ENCODE data around the gene GPR158. TPM values are rescaled to one million over a fixed set of nuclear protein-coding genes. Genes with fewer than 3 reads are reported as not detected.

GPR158 gene
- total and polyA plus RNA-seq, 9 of the 15 experiments (the other 6 are each of a cell fraction or from before 2014, with no cell fraction given), result 4.0 to 7.6 (median 5.0) TPM

DNA sequence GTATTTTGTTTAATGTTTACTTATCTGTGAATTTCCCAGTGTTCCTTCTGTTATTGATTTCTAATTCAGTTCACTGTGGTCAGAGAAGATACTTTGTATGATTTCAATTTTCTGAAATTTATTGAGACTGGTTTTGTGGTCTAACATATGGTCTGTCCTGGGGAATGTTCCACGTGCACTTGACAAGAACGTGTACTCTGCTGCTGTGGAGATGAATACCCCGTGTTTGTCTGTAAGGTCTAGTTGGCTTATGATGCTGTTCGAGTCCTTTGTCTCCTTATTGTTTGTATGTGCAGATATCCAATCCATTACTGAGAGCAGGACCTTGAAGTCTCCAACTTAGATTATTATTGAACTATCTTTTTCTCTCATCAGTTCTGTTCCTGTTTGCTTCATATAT is 387.7 kb downstream of the GPR158 start:
- no peaks in the 10 kb centered on the region for H3K4me1 ChIP-seq (replicated peaks in 1 of 2; ENCODE audit: control insufficient read depth in 2 of 2, insufficient read depth in 2 of 2, low read length in 2 of 2)
- H3K36me3 ChIP-seq (ENCODE audit: control insufficient read depth, insufficient read depth, low read length), result no peaks in the 10 kb centered on the region
- TF ChIP-seq, protein P1, sequence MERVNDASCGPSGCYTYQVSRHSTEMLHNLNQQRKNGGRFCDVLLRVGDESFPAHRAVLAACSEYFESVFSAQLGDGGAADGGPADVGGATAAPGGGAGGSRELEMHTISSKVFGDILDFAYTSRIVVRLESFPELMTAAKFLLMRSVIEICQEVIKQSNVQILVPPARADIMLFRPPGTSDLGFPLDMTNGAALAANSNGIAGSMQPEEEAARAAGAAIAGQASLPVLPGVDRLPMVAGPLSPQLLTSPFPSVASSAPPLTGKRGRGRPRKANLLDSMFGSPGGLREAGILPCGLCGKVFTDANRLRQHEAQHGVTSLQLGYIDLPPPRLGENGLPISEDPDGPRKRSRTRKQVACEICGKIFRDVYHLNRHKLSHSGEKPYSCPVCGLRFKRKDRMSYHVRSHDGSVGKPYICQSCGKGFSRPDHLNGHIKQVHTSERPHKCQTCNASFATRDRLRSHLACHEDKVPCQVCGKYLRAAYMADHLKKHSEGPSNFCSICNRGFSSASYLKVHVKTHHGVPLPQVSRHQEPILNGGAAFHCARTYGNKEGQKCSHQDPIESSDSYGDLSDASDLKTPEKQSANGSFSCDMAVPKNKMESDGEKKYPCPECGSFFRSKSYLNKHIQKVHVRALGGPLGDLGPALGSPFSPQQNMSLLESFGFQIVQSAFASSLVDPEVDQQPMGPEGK (CRISPR knock-in tag; IDR thresholded peaks at IDR 0.05; ENCODE audit: borderline replicate concordance), result no peak
- no peak for TF ChIP-seq SMARCC2 (IDR thresholded peaks at IDR 0.05; ENCODE audit: low read depth)
- TF ChIP-seq, protein P2, sequence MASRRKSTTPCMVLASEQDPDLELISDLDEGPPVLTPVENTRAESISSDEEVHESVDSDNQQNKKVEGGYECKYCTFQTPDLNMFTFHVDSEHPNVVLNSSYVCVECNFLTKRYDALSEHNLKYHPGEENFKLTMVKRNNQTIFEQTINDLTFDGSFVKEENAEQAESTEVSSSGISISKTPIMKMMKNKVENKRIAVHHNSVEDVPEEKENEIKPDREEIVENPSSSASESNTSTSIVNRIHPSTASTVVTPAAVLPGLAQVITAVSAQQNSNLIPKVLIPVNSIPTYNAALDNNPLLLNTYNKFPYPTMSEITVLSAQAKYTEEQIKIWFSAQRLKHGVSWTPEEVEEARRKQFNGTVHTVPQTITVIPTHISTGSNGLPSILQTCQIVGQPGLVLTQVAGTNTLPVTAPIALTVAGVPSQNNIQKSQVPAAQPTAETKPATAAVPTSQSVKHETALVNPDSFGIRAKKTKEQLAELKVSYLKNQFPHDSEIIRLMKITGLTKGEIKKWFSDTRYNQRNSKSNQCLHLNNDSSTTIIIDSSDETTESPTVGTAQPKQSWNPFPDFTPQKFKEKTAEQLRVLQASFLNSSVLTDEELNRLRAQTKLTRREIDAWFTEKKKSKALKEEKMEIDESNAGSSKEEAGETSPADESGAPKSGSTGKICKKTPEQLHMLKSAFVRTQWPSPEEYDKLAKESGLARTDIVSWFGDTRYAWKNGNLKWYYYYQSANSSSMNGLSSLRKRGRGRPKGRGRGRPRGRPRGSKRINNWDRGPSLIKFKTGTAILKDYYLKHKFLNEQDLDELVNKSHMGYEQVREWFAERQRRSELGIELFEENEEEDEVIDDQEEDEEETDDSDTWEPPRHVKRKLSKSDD (conservative IDR thresholded peaks at IDR 0.05; ENCODE audit: low read length), result no peak
- no peak for TF ChIP-seq FOXK2 (conservative IDR thresholded peaks at IDR 0.05 in 1 of 2, IDR thresholded peaks at IDR 0.05 in 1 of 2; ENCODE audit: low read depth in 2 of 2)
- TF ChIP-seq SMAD3 (CRISPR knock-in tag; conservative IDR thresholded peaks at IDR 0.05), result no peak
- TF ChIP-seq, protein P3, sequence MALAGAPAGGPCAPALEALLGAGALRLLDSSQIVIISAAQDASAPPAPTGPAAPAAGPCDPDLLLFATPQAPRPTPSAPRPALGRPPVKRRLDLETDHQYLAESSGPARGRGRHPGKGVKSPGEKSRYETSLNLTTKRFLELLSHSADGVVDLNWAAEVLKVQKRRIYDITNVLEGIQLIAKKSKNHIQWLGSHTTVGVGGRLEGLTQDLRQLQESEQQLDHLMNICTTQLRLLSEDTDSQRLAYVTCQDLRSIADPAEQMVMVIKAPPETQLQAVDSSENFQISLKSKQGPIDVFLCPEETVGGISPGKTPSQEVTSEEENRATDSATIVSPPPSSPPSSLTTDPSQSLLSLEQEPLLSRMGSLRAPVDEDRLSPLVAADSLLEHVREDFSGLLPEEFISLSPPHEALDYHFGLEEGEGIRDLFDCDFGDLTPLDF (CRISPR knock-in tag; IDR thresholded peaks at IDR 0.05), result no peak
- no peak for TF ChIP-seq EHMT2 (IDR thresholded peaks at IDR 0.05)
- no peak for TF ChIP-seq ZNF347 (CRISPR knock-in tag; IDR thresholded peaks at IDR 0.05; ENCODE audit: low read depth)
- no peak for TF ChIP-seq ZNF75A (CRISPR knock-in tag; IDR thresholded peaks at IDR 0.05)
- TF ChIP-seq CSDE1 (IDR thresholded peaks at IDR 0.05), result no peak
- no peak for TF ChIP-seq RBM34 (IDR thresholded peaks at IDR 0.05; ENCODE audit: borderline replicate concordance, insufficient read depth, low read length)
- TF ChIP-seq, protein P4, sequence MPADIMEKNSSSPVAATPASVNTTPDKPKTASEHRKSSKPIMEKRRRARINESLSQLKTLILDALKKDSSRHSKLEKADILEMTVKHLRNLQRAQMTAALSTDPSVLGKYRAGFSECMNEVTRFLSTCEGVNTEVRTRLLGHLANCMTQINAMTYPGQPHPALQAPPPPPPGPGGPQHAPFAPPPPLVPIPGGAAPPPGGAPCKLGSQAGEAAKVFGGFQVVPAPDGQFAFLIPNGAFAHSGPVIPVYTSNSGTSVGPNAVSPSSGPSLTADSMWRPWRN (IDR thresholded peaks at IDR 0.05; ENCODE audit: low read depth), result no peak
- TF ChIP-seq HNRNPLL (IDR thresholded peaks at IDR 0.05; ENCODE audit: low read depth, low read length, poor library complexity, severe bottlenecking), result no peak
- TF ChIP-seq KHSRP (IDR thresholded peaks at IDR 0.05), result no peak
- TF ChIP-seq HOXB6 (CRISPR knock-in tag; IDR thresholded peaks at IDR 0.05; ENCODE audit: borderline replicate concordance), result no peak
- no peak for TF ChIP-seq ZFP30 (CRISPR knock-in tag; IDR thresholded peaks at IDR 0.05; ENCODE audit: borderline replicate concordance)
- no peak for TF ChIP-seq TCFL5 (CRISPR knock-in tag; conservative IDR thresholded peaks at IDR 0.05)
- TF ChIP-seq GATAD2A (IDR thresholded peaks at IDR 0.05), result no peak
- no TSS peak for BruUV-seq (replicated peaks)
- intact Hi-C loops (cut with micrococcal nuclease) (no loop called here), in situ Hi-C loops (cut with MboI) (no loop called here)
- ChIA-PET POLR2A (no interaction called here), CTCF (ENCODE audit: low intra/inter-chr PET ratio) (no interaction called here)
- no peak overlapping the region for H3K4me3 ChIP-seq
- no peaks in the 10 kb centered on the region for H3K9me1 ChIP-seq (ENCODE audit: control insufficient read depth, insufficient read depth, low read length)
- no peak overlapping the region for H3K9ac ChIP-seq (ENCODE audit: insufficient read depth in 1 of 2, low read depth in 2 of 2, low read length in 2 of 2)
- FAIRE-seq (no peak), DNase-seq (ENCODE audit: extremely low read depth in 1 of 4, low spot score in 3 of 4) (no peak), ATAC-seq (no peak)
- no peak overlapping the region for H2AFZ ChIP-seq (ENCODE audit: low read depth, low read length)
- no peaks in the 10 kb centered on the region for H3K27me3 ChIP-seq (ENCODE audit: control insufficient read depth in 2 of 2, insufficient read depth in 2 of 2, low read length in 2 of 2)
- no peaks in the 10 kb centered on the region for H4K20me1 ChIP-seq (replicated peaks; ENCODE audit: control insufficient read depth, insufficient read depth, low read length)
- no peaks in the 10 kb centered on the region for H3K79me2 ChIP-seq (ENCODE audit: control insufficient read depth, insufficient read depth, low read length)
- H3K9me3 ChIP-seq (replicated peaks; ENCODE audit: control insufficient read depth, insufficient read depth, low read depth, low read length), result no peaks in the 10 kb centered on the region
- no peak overlapping the region for H3K4me2 ChIP-seq (ENCODE audit: insufficient read depth, low read length)
- H3K27ac ChIP-seq (ENCODE audit: extremely low read depth, low read depth, low read length), result no peak overlapping the region
- 47% methylated on average over 4 of the region's 4 CpGs for WGBS (ENCODE audit: insufficient coverage, low coverage, missing lambda C conversion rate)
